GM18499 (cell line): ENCODE measurements around the gene ENTPD3.

Experiments
- ATAC-seq: cut with Tn5 transposase; IDR thresholded peaks from one replicate; pipeline ENCODE4 v1.9.1; 2021; ENCODE audit warnings: moderate number of reproducible peaks; ENCODE audit not compliant: insufficient read depth, unreplicated experiment

ENTPD3 gene

DNA sequence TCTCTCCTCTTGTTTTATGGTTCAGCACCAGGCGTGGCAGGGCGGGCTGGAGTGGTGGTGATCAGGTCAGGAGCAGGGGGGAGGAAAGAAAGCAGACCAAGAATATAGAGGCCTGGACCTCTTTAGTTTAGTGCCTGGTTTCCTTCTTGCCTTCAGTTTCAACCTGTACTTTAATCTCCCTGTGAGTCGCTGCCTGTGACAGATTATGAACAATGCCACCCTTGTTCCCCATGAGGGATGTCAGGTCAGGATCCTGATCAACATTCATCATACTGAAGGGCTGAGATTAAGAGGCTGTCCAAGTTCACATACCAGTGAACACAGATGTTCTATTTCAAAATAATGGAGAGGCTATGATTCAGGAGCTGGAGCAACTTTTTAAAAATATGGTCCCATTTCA lies 11.4 kb downstream of the ENTPD3 start:
- ATAC-seq, result no peak

- no peak for ATAC-seq
Observed at GRCh38 chr3:40404591-40405198, 17.7 kb downstream of the ENTPD3 start.

- no peak for ATAC-seq
Observed at GRCh38 chr3:40407007-40407406, 20.0 kb downstream of the ENTPD3 start.

- ATAC-seq, result no peak
Observed at GRCh38 chr3:40407611-40408010, 20.6 kb downstream of the ENTPD3 start.

DNA sequence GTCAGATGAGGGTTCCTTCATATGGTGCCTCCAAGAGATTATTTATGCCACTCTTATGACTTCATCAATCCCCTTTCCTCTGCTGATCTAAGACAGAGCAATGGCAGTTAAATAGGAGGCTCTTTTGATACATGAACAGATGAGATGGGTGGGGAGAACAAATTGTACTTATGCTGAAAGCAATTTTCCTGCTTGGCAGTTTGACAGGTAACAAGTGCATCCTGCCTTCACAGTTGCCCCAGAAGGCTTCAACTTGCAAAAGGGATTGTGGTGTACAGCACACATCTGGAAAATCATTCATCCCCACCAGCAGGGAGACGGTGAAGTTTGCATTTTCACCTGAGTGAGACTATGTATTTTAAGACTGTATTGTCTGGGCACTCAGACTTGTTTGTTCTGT lies 27.3 kb downstream of the ENTPD3 start:
- ATAC-seq, result no peak

GRCh38 chr3:40417845-40418543 lies 31.0 kb downstream of the ENTPD3 start:
- ATAC-seq, result no peak

DNA sequence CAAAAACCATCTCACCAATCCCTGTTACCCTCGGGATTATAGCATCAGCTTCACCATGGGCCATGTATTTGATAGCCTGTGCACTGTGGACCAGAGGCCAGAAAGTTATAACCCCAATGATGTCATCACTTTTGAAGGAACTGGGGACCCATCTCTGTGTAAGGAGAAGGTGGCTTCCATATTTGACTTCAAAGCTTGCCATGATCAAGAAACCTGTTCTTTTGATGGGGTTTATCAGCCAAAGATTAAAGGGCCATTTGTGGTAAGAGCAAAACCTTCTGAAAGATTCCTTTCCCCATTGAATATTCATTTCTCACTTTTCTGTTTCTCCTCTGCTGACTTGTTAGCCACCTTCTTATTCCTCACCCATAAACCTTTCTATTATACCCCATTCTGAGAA lies 35.9 kb downstream of the ENTPD3 start:
- ATAC-seq, result no peak

GRCh38 chr3:40427045-40427669 lies 40.2 kb downstream of the ENTPD3 start:
- ATAC-seq, result no peak

- ATAC-seq, result no peak
Observed at GRCh38 chr3:40432793-40433192, 45.8 kb downstream of the ENTPD3 start.

DNA sequence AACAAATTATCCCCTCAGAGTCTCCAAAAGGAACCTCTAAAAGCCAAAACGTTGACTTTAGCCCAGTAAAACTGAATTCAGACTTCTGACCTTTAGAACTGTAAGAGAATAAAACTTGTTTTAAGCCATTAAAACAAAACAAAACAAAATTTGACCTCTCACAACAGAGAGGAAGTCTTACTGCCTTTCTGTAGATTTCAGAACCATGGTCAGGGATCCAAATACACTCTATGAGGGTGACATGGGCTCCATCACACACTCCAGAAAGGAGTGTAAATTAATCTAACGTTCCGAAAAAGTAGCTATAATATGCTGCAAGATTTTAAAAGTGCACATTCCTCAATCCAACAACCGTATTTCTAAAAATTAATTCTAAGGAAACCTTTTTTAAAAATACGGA lies 50.9 kb downstream of the ENTPD3 start:
- ATAC-seq, result no peak

DNA sequence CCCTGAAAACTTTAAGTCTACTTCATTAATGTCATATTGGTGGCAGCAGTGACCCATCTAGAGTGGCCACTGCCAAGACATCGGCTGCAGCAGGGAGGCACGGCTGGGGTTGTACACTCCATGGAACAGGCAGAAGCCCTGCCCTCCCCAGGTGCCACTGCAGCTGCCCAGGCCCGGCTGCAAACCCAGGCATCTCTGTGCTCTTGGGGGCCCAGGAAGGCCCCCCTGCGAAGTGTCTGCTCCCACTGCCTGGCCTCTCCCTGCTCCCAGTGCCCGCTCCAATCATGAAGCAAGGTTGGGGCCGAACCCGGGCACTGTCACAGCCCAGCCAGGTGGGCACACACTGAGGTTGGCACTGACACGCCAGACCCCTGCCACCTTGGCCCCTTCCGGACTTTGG lies 58.1 kb downstream of the ENTPD3 start:
- no peak for ATAC-seq

- no peak for ATAC-seq
Observed at GRCh38 chr3:40445880-40446279, 58.9 kb downstream of the ENTPD3 start.

DNA sequence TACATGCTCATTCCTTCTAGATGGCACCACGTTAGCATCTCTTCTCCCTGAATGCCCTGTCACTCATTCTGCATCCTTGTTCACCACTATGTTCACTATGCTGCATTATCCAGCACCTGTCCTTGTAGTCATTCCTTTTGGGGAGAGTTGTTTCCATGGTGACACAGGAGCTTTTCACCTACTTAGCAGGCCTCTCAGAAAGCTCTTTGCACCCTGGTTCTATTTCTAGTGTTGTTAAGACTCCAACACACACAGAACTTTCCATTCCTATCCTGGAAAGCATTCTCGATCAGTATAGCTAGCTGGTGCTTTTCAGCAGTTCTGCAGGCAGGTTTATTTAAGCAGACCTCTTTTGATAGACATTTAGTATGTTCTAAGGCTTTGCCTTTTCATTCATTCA lies 63.5 kb downstream of the ENTPD3 start:
- no peak for ATAC-seq

GRCh38 chr3:40451551-40451950 lies 64.6 kb downstream of the ENTPD3 start:
- ATAC-seq, result no peak

DNA sequence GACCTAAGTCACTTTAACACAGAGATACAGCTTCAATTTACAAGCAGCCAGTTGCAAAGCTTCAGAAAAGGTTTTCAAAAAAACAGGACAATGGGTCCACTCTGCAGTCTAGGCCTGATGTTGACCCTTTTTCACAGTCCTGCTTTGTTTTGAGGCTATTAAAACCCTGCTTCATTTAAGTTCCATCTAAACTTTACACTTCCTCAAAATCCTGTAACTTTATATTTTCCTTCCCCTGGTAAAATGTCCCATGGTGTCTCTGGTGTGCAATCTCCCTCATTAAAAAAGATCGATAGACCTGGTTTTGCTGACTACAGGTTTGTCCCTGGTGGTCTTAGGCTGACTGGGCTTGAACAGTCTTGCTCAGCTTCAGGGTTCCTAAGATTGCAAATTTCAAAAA lies 65.1 kb downstream of the ENTPD3 start:
- ATAC-seq, result no peak

DNA sequence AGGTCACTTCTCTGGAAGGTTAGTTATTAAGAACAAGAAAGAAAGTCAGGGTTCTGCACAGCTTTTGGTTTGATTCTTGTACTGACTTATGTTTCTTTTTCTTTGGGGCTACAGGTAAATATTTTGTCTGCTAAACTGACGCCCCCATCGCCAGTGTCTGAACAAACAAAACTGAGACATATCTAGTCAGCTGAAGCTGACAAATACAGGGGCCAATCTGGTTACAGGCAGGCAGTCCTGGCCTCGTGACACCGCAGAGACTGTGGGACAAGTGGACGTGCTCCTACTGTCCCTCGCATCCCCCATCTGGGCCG lies 65.5 kb downstream of the ENTPD3 start:
- ATAC-seq, result no peak

DNA sequence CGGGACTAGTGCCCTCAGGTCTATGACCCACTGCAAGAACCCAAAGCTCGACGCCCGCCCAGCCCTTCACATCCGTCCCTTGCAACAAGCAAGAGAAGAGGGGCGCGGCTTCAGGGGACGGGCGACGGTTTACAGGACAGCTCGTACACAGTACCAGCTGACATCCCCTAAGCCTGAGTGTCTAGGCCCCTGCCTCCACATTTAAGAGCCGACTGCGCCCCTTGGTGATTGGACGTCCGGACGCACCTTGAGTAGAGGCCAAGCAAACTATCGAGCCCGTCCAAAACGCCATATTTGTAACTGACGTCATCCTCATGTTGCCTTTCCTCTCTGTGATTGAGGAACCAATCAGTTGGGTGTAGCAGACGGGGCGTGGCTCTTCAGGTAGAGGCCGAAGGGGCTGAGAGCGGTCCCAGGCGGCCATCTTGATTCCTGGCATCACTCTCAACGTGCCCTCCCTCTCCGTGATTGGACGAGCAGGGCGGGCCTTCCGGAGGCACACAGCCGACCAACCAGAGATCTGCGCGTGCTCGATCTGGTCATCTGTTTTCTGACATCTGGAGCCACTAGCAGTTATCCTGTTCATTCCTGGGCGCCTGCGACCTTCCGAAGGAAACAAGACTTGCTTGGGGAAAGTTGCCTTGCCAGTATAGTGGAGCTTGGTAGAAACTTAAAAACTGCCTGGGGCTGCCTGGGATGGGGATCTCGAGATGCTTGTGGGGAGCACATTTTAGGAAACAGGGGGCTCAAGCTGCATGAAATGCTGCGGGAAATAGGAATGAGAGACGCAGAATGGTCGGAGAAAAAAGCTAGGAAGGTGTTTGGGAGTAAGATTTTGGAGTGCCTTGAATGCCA lies 66.1 kb downstream of the ENTPD3 start:
- peak; percentile 90 for ATAC-seq

- ATAC-seq, result no peak
Observed at GRCh38 chr3:40453933-40454332, 66.9 kb downstream of the ENTPD3 start.

- ATAC-seq, result no peak
Observed at GRCh38 chr3:40455328-40455727, 68.3 kb downstream of the ENTPD3 start.

GRCh38 chr3:40456279-40456939 lies 69.4 kb downstream of the ENTPD3 start:
- no peak for ATAC-seq
